ENCODE data around the gene TDRD3.
"Not testable (repeated sequence)": the region's sequence is repeated elsewhere in the genome, so short reads cannot be mapped to it uniquely, and the experiment has no call there.

TDRD3 gene

DNA sequence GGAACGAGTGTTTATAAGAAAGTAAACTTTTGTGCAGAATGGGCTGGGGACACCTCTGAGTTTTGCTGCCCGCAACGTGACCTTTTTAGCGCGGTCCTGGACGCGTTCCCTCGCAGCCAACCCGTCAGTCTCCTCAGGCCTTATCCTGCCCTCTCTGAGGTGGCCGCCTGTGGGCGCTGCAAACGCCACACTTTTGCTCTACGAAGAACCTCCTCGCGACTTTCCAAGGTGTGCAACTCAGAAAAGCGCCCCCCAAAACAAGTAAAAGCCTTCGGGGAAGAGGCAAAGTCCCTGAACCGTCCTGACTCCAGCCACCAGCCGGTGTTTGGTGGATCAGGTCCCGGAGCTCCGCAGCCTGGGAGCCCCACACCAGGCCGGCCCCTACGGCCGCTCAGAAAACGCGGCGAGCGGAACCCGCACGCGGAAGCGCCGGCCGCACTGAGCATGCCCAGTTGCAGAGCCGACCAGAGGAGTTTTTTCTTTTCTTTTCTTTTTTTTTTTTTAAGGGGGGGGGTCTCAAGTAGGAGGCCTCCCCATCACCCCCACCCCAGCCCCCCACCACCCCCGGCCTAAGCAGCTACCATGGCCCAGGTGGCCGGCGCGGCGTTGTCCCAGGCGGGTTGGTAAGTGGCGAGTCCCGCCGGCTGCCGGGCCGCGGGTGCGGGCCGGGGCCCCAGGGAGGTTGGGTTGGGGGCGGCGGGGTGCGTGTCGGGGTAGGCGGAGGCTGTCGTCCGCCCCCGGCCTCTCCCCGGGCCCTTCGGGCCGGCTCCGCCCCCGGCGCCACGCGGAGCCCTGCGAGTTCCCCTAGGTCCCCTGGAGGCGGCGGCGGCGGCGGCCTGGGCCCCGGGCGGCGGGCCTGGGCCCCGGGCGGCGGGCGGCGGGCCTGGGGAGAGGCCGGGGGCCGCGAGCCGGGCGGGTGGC lies at the start of gene TDRD3:
TSS of gene TDRD3 (plus strand) at position 438 of the 921 bp plus-strand sequence. CDS start at position 583, 145 bp downstream.
- DNase-seq, result peak; percentile 83

DNA sequence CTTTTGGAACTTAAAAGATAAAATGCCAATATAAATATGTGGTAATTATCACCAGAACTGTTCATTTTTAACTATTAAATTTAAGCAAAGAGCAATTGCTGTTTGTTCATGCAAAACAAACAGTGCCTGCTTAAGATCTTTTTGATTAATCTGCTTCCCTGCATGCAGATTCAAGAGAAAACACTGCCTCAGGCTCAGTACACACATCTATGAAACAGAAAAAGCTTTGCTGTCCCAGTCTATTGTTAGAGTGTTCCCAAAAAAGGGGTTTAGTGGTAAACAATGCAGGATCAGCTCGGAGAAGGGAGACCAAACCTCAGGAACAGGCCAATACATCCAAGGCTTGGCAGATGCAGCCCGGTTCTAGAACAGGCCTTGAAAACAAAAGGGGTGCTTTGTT lies 49.3 kb upstream of the TDRD3 start:
- DNase-seq, result no peak

DNA sequence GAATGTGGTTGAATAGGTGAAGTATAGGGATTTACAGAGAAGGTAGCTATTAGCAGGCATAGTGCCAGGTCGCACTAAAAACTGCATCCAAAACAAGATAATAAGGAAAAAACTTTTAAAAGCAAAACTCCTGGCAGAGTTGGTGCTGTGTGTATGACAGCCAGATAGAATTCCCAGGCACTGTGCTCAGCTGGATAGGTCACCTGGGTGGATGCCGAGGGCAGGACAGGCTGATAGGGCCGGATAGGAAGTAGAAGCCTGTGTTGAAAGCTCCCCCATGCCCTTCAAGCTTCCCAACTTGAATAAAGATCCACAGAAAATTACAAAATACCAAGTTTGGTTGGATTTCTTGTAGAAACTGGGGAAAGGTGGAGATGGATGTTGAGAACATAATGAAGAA lies 48.9 kb upstream of the TDRD3 start:
- no peak for DNase-seq

DNA sequence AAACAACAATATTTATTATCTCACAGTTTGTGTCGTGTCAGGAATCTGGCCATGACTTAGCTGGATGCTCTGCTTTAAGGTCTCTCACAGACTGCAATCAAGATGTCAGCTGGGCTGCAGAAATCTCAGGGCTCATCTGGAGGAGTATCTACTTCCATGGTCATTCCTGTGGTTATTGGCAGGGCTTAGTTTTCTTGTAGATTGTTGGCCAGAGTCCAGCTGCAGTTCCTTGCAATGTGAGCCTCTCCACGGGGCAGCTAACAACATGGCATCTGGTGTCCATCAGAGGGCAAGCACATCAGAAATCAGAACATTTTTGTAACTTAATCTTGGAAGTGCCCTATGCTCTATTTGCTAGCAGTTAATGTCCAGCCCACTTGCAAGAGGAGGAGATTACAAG lies 45.7 kb upstream of the TDRD3 start:
- DNase-seq, result no peak

DNA sequence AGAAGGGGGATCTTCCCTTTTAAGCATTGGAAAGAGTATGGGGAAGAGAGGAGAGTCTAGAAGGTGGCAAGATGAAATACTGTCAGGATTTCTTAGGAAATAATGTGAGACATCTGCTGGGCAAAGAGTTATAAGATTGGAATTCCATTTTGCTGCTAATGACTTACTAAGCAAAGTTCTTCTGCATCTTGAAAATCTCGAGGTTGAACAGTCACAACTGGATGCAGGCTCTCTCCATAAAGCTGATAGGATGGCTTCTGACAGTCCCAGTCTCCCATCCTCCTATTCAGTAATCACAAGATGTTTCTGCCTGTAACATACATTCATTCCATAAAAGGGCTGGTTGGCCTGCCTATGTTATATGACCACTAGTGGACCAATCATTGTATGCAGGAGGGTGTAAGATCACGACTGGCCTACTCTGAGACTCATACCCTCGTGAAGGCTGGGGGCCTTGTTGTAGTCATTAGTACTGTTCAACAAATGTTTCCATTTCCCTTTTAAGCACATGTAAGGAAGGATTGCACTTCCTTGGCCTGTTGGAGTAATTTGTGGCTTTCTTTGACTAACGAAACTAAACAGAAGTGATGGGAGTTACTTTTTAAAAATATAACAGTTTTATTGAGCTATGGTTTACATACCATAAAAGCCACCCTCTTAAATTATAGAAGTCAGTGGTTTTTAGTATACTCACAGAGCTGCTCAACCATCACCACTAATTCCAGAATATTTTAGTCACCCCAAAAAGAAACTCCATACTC lies 45.0 kb upstream of the TDRD3 start:
- no peak for DNase-seq

DNA sequence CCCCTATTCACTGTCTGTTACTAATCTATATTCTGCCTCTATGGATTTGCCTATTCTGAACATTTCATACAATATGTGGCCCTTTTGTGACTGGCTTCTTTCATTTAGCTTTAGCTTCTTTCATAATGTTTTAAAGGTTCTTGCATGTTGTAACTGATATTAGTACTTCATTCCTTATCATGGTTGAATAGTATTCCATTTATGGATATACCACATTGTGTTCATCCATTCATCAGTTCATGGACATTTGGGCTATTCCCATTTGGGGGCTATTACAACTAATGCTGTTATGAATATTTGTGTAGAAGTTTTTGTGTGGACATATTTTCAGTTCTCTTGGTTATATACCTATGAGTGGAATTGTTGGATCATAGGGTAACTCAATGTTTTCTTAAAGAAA lies 44.4 kb upstream of the TDRD3 start:
- DNase-seq, result no peak

DNA sequence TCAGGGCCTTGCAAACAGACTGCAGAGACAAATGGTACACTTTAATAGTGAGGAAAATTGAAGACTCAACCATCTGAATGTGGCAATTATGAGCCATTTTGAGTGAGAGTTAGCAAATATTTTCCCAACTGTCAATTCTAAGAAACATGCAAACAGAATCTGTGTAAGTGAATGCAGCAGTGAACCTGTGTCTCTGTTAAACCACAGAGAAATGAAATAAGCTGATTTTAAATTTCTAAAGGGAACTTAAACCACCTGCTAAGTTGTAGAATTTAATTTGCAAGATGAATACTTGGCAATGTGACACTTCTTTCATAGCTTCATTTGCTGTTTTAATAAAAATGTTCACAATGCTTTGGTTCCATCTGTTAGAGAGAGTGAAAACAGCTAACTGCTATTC lies 42.0 kb upstream of the TDRD3 start:
- DNase-seq, result no peak

DNA sequence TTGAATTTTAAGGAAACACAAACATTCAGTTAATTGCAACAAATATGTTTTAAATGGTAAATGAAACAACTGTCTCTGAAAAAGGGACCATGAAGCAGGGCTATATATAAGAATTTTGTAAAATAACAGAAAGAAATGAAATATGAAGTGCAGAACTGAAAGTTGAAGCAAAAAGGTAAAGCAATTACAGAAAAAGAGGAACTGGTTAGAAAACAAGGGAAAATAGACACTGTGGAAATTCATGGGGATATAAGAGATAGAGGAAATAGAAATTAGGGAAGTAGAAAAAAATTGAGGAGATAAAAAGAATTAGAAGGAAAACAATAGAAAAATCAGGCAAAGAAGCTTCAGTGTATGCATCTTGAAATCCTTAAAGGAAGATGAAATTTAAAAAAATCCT lies 40.0 kb upstream of the TDRD3 start:
- DNase-seq, result no peak

DNA sequence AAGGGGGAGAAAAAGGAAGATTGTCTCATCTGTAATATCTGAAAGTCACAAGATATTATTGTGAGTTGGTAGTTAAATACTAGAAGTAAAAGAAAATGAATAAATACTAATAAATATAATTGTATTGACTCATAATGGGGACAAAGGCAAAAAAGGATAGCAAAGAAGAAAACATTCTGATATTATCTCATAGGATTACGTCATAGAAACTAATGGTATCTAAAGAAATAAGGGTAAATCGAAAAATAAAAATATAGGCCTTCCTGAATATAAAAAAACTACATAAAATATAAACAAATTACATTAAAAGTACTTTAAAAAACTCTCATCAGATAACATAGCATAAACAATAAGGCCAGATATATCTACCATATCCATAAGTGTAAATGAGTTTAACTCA lies 38.6 kb upstream of the TDRD3 start:
- no peak for DNase-seq

DNA sequence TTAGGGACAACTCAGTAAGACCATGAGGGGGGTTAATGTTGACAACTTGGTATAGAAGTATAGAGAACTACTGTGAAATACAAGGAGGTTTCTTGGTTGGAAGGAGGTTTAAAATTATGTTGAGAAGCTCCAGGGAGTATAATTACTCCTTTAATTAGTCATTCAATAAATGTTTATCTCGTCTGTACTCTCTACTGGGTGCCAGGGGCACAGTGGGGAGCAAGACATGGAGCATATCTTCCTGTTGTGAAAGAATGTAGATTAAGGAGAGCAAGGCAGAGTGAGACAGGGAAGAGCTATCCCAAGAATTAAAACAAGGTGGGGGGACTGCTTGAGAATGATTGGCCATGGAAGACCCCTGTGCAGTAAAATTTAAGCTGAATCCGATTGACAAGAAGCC lies 33.7 kb upstream of the TDRD3 start:
- DNase-seq, result no peak

DNA sequence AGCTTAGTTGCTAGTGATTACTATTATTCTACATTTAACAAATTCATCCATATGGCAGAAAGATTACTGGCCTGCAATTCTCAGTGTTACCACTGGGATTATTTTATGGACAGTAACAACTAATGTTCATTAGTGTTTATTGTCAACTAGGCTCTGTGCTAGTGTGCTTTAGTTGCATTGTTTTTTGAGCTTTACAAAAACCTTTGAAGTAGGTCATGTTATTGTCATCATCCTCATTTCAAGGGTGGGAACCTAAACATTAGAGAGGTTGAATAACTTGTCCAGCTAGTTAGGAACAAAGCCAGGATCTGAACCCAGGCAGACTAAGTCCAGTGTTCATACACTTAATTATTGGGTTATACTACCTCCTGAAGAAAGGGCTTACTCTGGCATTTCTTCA lies 27.8 kb upstream of the TDRD3 start:
- no peak for DNase-seq

DNA sequence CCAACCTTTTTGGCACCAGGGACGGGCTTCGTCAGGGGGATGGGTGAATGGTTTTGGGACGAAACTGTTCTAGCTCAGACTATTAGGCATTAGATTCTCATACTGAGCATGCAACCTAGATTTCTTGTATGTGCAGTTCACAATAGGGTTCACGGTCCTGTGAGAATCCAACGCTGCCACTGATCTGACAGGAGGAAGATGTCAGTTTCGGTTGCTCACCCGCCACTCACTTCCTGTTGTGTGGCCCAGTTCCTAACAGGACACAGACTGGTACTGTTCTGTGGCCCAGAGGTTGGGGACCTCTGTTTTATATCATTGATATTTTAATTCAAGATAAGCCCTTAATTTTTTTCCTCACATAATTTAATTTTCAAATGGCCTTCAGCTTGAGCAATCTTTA lies 26.7 kb upstream of the TDRD3 start:
- no peak for DNase-seq

DNA sequence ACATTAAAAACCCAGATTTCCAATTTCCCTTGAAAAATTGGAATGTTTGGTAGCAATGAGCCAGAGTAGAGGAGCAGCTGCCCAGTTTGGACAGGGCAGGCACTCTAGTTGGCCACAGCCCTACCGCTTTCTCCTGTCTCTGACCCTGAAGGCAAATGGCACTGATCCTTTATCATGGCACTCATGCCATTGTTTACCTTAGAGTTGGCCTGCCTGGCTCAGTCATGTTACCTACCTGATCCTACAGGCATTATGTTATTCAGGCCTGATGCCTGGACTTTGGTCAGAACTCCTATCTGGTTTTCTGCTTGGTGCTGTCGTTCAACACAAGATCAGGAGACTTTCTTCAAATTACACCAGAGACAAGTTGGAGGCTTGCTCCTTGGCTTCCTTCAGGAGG lies 24.9 kb upstream of the TDRD3 start:
- no peak for DNase-seq

DNA sequence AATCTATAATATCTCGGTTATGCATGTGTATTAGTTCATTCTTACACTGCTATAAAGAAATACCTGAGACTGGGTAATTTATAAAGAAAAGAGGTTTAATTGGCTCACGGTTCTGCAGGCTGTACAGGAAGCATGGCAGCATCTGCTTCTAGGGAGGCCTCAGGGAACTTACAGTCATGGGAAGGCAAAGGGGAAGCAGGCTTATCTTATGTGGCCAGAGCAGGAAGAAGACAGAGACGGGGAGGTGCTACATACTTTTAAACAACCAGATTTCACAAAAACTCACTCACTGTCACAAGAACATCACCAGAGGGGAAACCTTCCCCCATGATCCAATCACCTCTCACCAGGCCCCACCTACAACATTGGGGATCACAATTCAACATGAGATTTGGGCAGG lies 17.7 kb upstream of the TDRD3 start:
- DNase-seq, result not testable (repeated sequence)

DNA sequence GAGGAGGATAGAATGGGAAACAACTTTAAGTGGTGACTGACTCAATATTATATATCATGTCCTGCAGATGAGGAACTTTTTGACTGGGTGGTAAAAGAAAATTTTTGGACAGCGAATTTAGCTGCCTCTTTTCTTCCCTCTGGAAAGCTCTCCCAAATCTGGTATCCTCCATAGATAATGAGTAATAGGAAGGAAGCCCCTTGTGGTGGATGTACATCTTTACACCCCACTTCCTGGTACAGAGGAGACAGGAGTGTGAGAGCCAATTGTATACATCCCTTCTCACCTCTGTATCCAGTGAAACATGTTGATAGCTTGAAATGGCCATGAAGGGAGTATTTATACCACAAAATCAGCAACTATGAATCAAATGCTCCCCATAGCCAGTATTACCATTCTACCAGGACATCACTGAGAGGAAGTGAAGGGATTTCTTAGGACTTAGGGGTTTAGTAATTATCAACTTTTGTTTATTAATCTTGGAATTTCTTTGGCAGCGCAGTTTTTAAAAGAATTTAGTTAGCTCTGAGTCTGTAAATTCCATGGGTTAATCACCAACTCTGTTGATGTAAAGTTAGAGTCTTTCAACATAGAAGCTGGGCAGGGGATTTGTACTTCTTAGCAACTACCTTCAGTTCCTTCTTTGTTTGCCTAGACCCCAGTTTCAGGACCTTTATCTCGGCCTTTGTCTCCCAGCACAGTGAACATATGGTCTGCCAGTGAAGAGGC lies 17.0 kb upstream of the TDRD3 start:
- DNase-seq, result no peak

DNA sequence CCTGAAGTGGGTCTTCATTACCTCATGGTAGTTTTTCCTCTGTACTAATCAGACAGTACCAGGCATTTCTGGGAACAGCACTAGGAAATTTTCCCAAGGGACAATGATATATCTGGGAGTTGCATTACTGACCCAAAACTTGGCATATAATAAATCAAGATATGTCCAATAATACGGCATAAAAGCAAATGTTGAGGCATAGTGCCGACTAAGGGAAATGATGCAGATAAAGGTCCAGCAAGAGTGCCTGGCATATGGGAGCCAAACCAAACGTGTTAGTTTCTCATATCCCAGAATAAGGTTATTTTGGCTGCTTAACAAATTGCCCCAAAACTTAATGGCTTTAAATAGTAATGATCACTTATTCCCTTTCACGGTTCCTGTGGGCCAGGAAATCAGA lies 12.1 kb upstream of the TDRD3 start:
- DNase-seq, result no peak

DNA sequence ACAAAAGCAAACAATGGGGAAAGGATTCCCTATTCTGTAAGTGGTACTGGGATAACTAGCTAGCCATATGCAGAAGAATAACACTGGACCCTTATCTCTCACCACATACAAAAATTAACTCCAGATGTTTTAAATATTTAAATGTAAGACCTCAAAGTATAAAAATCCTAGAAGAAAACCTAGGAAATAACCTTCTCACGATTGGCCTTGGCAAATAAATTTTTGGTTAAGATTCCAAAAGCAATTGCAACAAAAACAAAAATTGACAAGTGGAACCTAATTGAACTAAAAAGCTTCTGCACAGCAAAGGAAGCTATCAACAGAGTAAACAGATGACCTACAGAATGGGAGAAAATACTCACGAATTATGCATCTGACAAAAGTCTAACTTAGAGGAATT lies 10.8 kb upstream of the TDRD3 start:
- no peak for DNase-seq

DNA sequence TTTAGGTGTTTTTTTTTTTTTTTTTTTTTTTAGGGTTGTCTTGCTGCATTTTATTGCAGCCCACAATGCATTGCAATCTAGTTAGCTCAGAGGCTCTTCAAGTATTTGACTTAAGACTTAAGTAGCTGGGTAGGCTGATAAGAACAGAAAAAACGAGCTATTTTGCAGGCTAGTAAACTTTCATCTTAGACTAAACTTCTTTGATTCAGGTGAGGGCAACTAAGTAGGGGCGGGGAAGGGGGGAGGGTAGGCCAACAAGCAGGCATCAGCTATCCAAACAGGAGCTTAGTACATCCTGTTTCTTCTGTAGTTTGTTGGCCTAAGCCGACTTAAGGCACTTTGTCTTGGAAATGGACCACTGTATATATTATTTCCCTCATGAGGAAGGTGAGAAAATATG lies 4.9 kb upstream of the TDRD3 start:
- no peak for DNase-seq

DNA sequence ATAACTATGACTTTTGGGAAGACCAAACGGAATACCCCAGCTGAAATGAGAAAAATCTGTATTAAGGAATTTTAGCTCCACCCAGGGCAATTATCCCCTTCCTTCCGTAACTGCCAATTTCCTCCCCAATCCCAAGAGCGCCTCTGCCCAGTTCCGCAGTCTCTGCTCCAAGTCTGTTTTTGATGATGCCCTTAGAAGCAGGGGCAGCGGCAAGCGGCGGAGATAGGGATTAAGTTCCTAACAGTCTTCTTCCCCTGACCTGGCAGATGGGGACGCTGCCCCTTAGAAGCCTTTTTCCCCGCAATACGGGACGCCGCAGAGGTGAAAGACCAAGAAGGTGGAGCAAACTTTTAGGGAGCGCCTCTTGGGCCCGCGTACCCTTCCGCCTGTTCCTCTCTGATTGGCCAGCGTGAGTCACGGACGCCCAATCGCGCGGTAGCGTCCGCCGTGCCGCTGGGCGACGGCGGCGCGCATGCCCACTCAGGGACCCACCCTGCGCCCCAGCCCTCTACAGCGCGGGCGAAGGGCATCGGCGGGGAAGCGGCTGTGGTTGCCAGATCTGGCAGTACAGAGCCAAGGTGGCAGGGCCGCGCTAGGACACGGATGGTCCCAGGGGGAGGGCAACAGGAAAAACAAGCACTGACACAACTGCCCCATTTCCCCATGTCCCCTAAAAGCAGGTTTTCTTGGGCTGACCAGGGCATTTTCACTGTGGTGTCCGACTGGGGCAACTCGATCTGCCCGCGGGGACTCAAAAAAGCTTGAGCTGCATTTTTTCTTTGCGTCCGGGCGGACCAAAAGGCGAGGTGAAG lies 843 bp upstream of the TDRD3 start:
- DNase-seq, result peak; percentile 90

DNA sequence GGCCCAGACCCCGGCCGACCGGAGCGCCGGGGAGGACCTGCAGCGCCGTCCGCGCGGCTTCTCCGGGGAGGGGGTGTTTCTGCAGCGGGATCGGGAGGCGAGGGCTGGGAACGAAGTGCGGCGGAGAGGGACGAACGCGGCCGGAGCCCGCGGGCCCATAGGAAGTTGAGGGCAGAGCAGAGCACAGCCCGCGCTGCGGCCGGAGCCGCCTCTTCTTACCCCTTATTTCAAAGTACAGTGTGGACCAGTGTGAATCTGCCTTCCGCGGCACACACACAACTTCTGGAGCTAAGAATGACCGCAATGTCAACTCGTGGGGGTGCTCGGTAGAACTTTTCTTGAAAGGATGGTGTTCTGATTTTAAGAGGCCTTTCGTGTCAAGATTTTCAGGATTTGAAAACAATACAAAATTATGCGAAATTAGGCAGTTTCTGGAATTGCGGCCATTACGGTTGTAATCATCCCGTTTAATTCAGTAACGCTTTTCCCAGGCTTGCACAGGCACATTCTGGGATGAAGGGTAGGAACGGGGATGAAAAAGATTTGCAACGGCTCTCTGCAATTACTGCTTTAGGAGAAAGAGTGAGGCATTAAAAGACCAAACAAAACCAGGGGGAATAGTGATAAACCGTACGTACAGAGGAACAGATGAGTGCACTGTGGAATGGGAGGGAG lies 821 bp downstream of the TDRD3 start:
- DNase-seq, result peak; percentile 45

DNA sequence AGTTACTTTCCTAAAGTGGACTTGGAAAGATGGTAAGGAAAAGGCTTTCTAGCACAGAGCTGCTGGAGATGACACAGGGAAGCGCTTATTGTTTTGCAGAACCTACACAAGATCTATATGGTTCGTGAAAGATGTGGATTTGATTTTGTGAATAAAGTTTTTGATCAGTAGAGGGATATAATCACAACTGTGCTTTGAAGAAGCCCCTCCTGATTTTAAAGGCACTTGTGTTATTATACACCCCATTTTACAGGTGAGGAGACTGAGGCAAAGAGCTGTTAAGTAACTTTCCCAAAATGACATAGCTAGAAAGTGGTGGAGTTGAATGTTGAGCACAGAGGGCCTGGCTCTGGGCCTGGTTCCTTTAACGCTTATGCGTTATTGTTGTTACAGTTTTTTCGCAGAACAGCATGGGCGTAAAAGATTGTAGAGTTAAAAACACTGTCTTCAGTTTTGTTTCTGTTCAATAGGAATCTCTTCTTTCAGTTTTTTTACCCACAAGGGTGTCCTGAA lies 1.4 kb downstream of the TDRD3 start:
- DNase-seq, result no peak

Data from stimulated activated CD4-positive, alpha-beta T cell treated with anti-CD3 and anti-CD28 coated beads, Interleukin-4, amount 100 ng/mL, for 24 hours (primary cell).